HepG2 (cell line): ENCODE data around the gene ANKRD60. TPM values are rescaled to one million over a fixed set of nuclear protein-coding genes. Genes with fewer than 3 reads are reported as not detected.

Source experiments
- ARNT ChIP-seq: fragments of 450-650 bp; IDR thresholded peaks from 2 replicates; pipeline ENCODE4 v1.6.1; 2017
- ATF2 ChIP-seq: sonication (generic); formaldehyde crosslinking; IDR thresholded peaks from 2 replicates; pipeline ENCODE4 v1.4.0; 2020; ENCODE audit warnings: missing genetic modification reagents
- ETS1 ChIP-seq: sonication (generic); formaldehyde crosslinking; IDR thresholded peaks from 2 replicates; pipeline ENCODE4 v1.4.0; 2020; ENCODE audit warnings: missing genetic modification reagents
- GPN1 ChIP-seq: sonication (generic); formaldehyde crosslinking; IDR thresholded peaks from 2 replicates; pipeline ENCODE4 v1.5.1; 2020; ENCODE audit warnings: missing genetic modification reagents, borderline replicate concordance
- HDAC6 ChIP-seq: fragments of 200-600 bp; sonication (generic); IDR thresholded peaks from 2 replicates; pipeline ENCODE4 v1.7.0; 2017; ENCODE audit warnings: mild to moderate bottlenecking, antibody characterized with exemption, low read length, low read depth
- IRF9 ChIP-seq: sonication (generic); formaldehyde crosslinking; IDR thresholded peaks from 2 replicates; pipeline ENCODE4 v1.8.0; 2022; ENCODE audit warnings: missing genetic modification reagents, mild to moderate bottlenecking, borderline replicate concordance
- KLF12 ChIP-seq: sonication (generic); formaldehyde crosslinking; IDR thresholded peaks from 2 replicates; pipeline ENCODE4 v1.4.0; 2020; ENCODE audit warnings: missing genetic modification reagents, borderline replicate concordance
- MLLT10 ChIP-seq: sonication (generic); formaldehyde crosslinking; IDR thresholded peaks from 2 replicates; pipeline ENCODE4 v1.4.0; 2020; ENCODE audit warnings: missing genetic modification reagents
- NAIF1 ChIP-seq: sonication (generic); formaldehyde crosslinking; IDR thresholded peaks from 2 replicates; pipeline ENCODE4 v1.5.0; 2020; ENCODE audit warnings: mild to moderate bottlenecking, missing genetic modification reagents, borderline replicate concordance
- NCOA2 ChIP-seq: sonication (generic); formaldehyde crosslinking; IDR thresholded peaks from 2 replicates; pipeline ENCODE4 v1.8.0; 2022; ENCODE audit warnings: inconsistent platforms
- POLR2AphosphoS2 ChIP-seq: IDR thresholded peaks from 2 replicates; pipeline ENCODE4 v1.6.1; 2011; ENCODE audit warnings: low read depth, low read length, improper control_type of control experiment
- RBM22 ChIP-seq: fragments of 200-400 bp; formaldehyde crosslinking; optimal IDR thresholded peaks from 2 replicates; pipeline ENCODE3; 2017; ENCODE audit warnings: mild to moderate bottlenecking, low read length, moderate library complexity
- SRSF1 ChIP-seq: fragments of 200-400 bp; formaldehyde crosslinking; optimal IDR thresholded peaks from 2 replicates; pipeline ENCODE3; 2017; ENCODE audit warnings: mild to moderate bottlenecking, low read depth, low read length, moderate library complexity
- THAP8 ChIP-seq: sonication (generic); formaldehyde crosslinking; IDR thresholded peaks from 2 replicates; pipeline ENCODE4 v1.5.1; 2020; ENCODE audit warnings: missing genetic modification reagents, mild to moderate bottlenecking, borderline replicate concordance
- TP53 ChIP-seq: sonication (generic); formaldehyde crosslinking; conservative IDR thresholded peaks from 2 replicates; pipeline ENCODE4 v1.4.0; 2020; ENCODE audit warnings: missing genetic modification reagents
- ZNF20 ChIP-seq: sonication (generic); formaldehyde crosslinking; IDR thresholded peaks from 2 replicates; pipeline ENCODE4 v1.4.0; 2020; ENCODE audit warnings: mild to moderate bottlenecking, moderate library complexity, missing genetic modification reagents
- ZNF251 ChIP-seq: sonication (generic); formaldehyde crosslinking; IDR thresholded peaks from 2 replicates; pipeline ENCODE4 v1.9.0; 2021; ENCODE audit warnings: mild to moderate bottlenecking, missing genetic modification reagents
- ZNF431 ChIP-seq: sonication (generic); formaldehyde crosslinking; IDR thresholded peaks from 2 replicates; pipeline ENCODE4 v1.9.0; 2022; ENCODE audit warnings: missing genetic modification reagents, low read depth, mild to moderate bottlenecking, borderline replicate concordance
- ZNF496 ChIP-seq: sonication (generic); formaldehyde crosslinking; IDR thresholded peaks from 2 replicates; pipeline ENCODE4 v1.8.1; 2023; ENCODE audit warnings: mild to moderate bottlenecking, moderate library complexity, missing genetic modification reagents; ENCODE audit not compliant: insufficient replicate concordance
- ZNF556 ChIP-seq: sonication (generic); formaldehyde crosslinking; IDR thresholded peaks from 2 replicates; pipeline ENCODE4 v1.4.0; 2020; ENCODE audit warnings: mild to moderate bottlenecking, missing genetic modification reagents, borderline replicate concordance
- ZNF563 ChIP-seq: sonication (generic); formaldehyde crosslinking; IDR thresholded peaks from 2 replicates; pipeline ENCODE4 v1.8.0; 2022; ENCODE audit warnings: mild to moderate bottlenecking, moderate library complexity, missing genetic modification reagents
- ZNF580 ChIP-seq: IDR thresholded peaks from 2 replicates; pipeline ENCODE4 v1.6.1; 2016; ENCODE audit warnings: low read depth, borderline replicate concordance
- ZNF737 ChIP-seq: sonication (generic); formaldehyde crosslinking; IDR thresholded peaks from 2 replicates; pipeline ENCODE4 v1.5.0; 2020; ENCODE audit warnings: missing genetic modification reagents, mild to moderate bottlenecking, borderline replicate concordance
- ZNF740 ChIP-seq: sonication (generic); formaldehyde crosslinking; IDR thresholded peaks from 2 replicates; pipeline ENCODE4 v1.4.0; 2020; ENCODE audit warnings: missing genetic modification reagents
- ZNF790 ChIP-seq: sonication (generic); formaldehyde crosslinking; IDR thresholded peaks from 2 replicates; pipeline ENCODE4 v1.8.0; 2022; ENCODE audit warnings: missing genetic modification reagents, mild to moderate bottlenecking, borderline replicate concordance
- ZNF841 ChIP-seq: sonication (generic); formaldehyde crosslinking; IDR thresholded peaks from 2 replicates; pipeline ENCODE4 v1.8.1; 2023; ENCODE audit warnings: missing genetic modification reagents, borderline replicate concordance
- polyA plus RNA-seq, 8 experiments: library from polyadenylated mRNA; depleted of rRNA in 3 of 8; stranded (reverse) in 7 of 8; unstranded in 1 of 8; fragments of >200 nt; fragmentation: Illumina TruSeq in 4 of 8; extraction: Trizol in 4 of 8; gene quantifications; 2 replicates each; pipeline versions ENCODE4 v1.2.1 to v1.2.3, GENCODE V29; 2011 to 2016; ENCODE audit warnings: low read depth in 4 of 8, missing spikeins in 1 of 8, mixed read lengths in 1 of 8; ENCODE audit not compliant: insufficient read depth in 1 of 8
- total RNA-seq, 5 experiments: library from RNA; depleted of rRNA; stranded (reverse); fragments of >200 nt; fragmentation: Illumina TruSeq; extraction: Trizol; gene quantifications; 2 replicates each; pipeline ENCODE4 v1.2.3, GENCODE V29; 2016; ENCODE audit warnings: low read depth in 1 of 5

Gene ANKRD60
- total and polyA plus RNA-seq, 2 of the 13 experiments (the other 11 are each of a cell fraction or from before 2014, with no cell fraction given) = not detected

GRCh38 chr20:58209652-58210397 is 18.6 kb downstream of the ANKRD60 start (continued):
- TF ChIP-seq IRF9 (CRISPR knock-in tag) (peak; percentile 87; the same call in 1 of the 2 replicates), THAP8 (CRISPR knock-in tag) (no peak), ATF2 (CRISPR knock-in tag) (peak; percentile 82), ZNF580 (CRISPR knock-in tag) (peak; percentile 87; the same call in 1 of the 2 replicates), HDAC6 (no peak), ZNF740 (CRISPR knock-in tag) (no peak), ZNF841 (CRISPR knock-in tag) (no peak), TP53 (no peak), NCOA2 (CRISPR knock-in tag) (no peak), ZNF790 (CRISPR knock-in tag) (no peak), ZNF496 (no peak), ARNT (no peak), ZNF20 (CRISPR knock-in tag) (no peak), ZNF556 (CRISPR knock-in tag) (peak; percentile 77; the same call in 1 of the 2 replicates), ETS1 (CRISPR knock-in tag) (no peak), RBM22 (no peak), ZNF251 (no peak), SRSF1 (no peak), POLR2AphosphoS2 (no peak), KLF12 (CRISPR knock-in tag) (peak; percentile 52; the same call in 1 of the 2 replicates), ZNF563 (CRISPR knock-in tag) (no peak), GPN1 (CRISPR knock-in tag) (no peak), NAIF1 (no peak), MLLT10 (no peak), ZNF737 (CRISPR knock-in tag) (peak; percentile 58; the same call in 1 of the 2 replicates), ZNF431 (0 out of 2 replicates have a peak, but pooled peaks have one; percentile 50)
